Mesenchymal stem cell (in vitro differentiated cells and primary cell): ENCODE results near the gene FLOT2.

Source experiments
- DNase-seq: peaks from one replicate; pipeline ENCODE4 v3.0.0-alpha.2; 2013
- H2AFZ ChIP-seq: one replicate; pipeline ENCODE4 v1.6.1; 2013; ENCODE audit warnings: low read depth, mild to moderate bottlenecking, control low read depth, inconsistent platforms, low read length, moderate library complexity
- H2AK5ac ChIP-seq: 2 replicates; pipeline ENCODE4 v1.6.1; 2013; ENCODE audit warnings: low read length, moderate library complexity, mild to moderate bottlenecking, inconsistent platforms; ENCODE audit not compliant: severe bottlenecking
- H2BK120ac ChIP-seq: one replicate; pipeline ENCODE4 v1.6.1; 2013; ENCODE audit warnings: low read depth, mild to moderate bottlenecking, inconsistent platforms, low read length, moderate library complexity
- H2BK12ac ChIP-seq, 2 experiments: one replicate each; pipeline ENCODE4 v1.6.1; 2013; ENCODE audit warnings: inconsistent platforms in 2 of 2, low read length in 2 of 2, mild to moderate bottlenecking in 2 of 2, moderate library complexity in 2 of 2, control low read depth in 1 of 2
- H2BK15ac ChIP-seq: one replicate; pipeline ENCODE4 v1.6.1; 2013; ENCODE audit warnings: mild to moderate bottlenecking, low read depth, inconsistent platforms; ENCODE audit not compliant: poor library complexity, severe bottlenecking
- H2BK5ac ChIP-seq: 2 replicates; pipeline ENCODE4 v1.6.1; 2013; ENCODE audit warnings: low read depth, mild to moderate bottlenecking, low read length, control low read depth, inconsistent platforms; ENCODE audit not compliant: poor library complexity, severe bottlenecking
- H3K14ac ChIP-seq, 2 experiments: one replicate each; pipeline ENCODE4 v1.6.1; 2013; ENCODE audit warnings: inconsistent platforms in 2 of 2, low read length in 2 of 2, control low read depth in 1 of 2, mild to moderate bottlenecking in 1 of 2, moderate library complexity in 1 of 2
- H3K18ac ChIP-seq, 2 experiments: one replicate each; pipeline ENCODE4 v1.6.1; 2013; ENCODE audit warnings: inconsistent platforms in 2 of 2, low read length in 2 of 2, control low read depth in 1 of 2, low read depth in 1 of 2, mild to moderate bottlenecking in 1 of 2
- H3K23ac ChIP-seq, 2 experiments: one replicate each; pipeline ENCODE4 v1.6.1; 2013; ENCODE audit warnings: inconsistent platforms in 2 of 2, low read length in 2 of 2, mild to moderate bottlenecking in 2 of 2, moderate library complexity in 2 of 2, control low read depth in 1 of 2
- H3K27ac ChIP-seq: 2 replicates; pipeline ENCODE4 v1.5.1; 2013; ENCODE audit warnings: mild to moderate bottlenecking, moderate library complexity, low read length, control low read depth, inconsistent platforms; ENCODE audit not compliant: poor library complexity, severe bottlenecking
- H3K27me3 ChIP-seq, 2 experiments: 2 replicates each; pipeline versions ENCODE4 v1.6.1 to v1.7.0; 2013; ENCODE audit warnings: low read length in 2 of 2, mild to moderate bottlenecking in 2 of 2, moderate library complexity in 2 of 2, control low read depth in 1 of 2, inconsistent platforms in 1 of 2; ENCODE audit not compliant: control insufficient read depth in 1 of 2, insufficient read depth in 1 of 2
- H3K36me3 ChIP-seq, 2 experiments: 2 replicates each; pipeline versions ENCODE4 v1.6.1 to v1.7.0; 2013; ENCODE audit warnings: low read length in 2 of 2, control low read depth in 1 of 2, inconsistent platforms in 1 of 2, low read depth in 1 of 2, mild to moderate bottlenecking in 1 of 2; ENCODE audit not compliant: insufficient read depth in 2 of 2, control insufficient read depth in 1 of 2
- H3K4ac ChIP-seq, 2 experiments: one replicate each; pipeline ENCODE4 v1.6.1; 2013; ENCODE audit warnings: inconsistent platforms in 2 of 2, low read length in 2 of 2, mild to moderate bottlenecking in 2 of 2, moderate library complexity in 2 of 2, control low read depth in 1 of 2, low read depth in 1 of 2
- H3K4me1 ChIP-seq: 2 replicates; pipeline ENCODE4 v1.6.1; 2013; ENCODE audit warnings: low read depth, low read length, control low read depth; ENCODE audit not compliant: control insufficient read depth, insufficient read depth
- H3K4me2 ChIP-seq: 2 replicates; pipeline ENCODE4 v1.6.1; 2013; ENCODE audit warnings: low read length, mild to moderate bottlenecking, inconsistent platforms; ENCODE audit not compliant: poor library complexity, severe bottlenecking
- H3K4me3 ChIP-seq, 2 experiments: 2 replicates each; pipeline versions ENCODE4 v1.5.1 to v1.7.0; 2013; ENCODE audit warnings: low read length in 2 of 2, mild to moderate bottlenecking in 2 of 2, control low read depth in 1 of 2, low read depth in 1 of 2; ENCODE audit not compliant: insufficient read depth in 1 of 2
- H3K79me1 ChIP-seq: replicated peaks from 2 replicates; pipeline ENCODE4 v1.6.1; 2013; ENCODE audit warnings: mild to moderate bottlenecking, control low read depth, low read length, inconsistent platforms; ENCODE audit not compliant: poor library complexity, severe bottlenecking
- H3K9ac ChIP-seq: 2 replicates; pipeline ENCODE4 v1.7.0; 2013; ENCODE audit warnings: mild to moderate bottlenecking, low read length, moderate library complexity
- H3K9me3 ChIP-seq: 2 replicates; pipeline ENCODE4 v1.7.0; 2013; ENCODE audit warnings: mild to moderate bottlenecking, low read length; ENCODE audit not compliant: control insufficient read depth
- H4K8ac ChIP-seq: one replicate; pipeline ENCODE4 v1.6.1; 2013; ENCODE audit warnings: inconsistent platforms, mild to moderate bottlenecking, low read length, moderate library complexity
- H4K91ac ChIP-seq: one replicate; pipeline ENCODE4 v1.6.1; 2013; ENCODE audit warnings: mild to moderate bottlenecking, low read length, inconsistent platforms
- WGBS: methylation state at CpG from one replicate; pipeline ENCODE4 v1.1.7; 2013; ENCODE audit warnings: mixed read lengths; 5-methylcytosine and 5-hydroxymethylcytosine counted together

FLOT2 gene

DNA sequence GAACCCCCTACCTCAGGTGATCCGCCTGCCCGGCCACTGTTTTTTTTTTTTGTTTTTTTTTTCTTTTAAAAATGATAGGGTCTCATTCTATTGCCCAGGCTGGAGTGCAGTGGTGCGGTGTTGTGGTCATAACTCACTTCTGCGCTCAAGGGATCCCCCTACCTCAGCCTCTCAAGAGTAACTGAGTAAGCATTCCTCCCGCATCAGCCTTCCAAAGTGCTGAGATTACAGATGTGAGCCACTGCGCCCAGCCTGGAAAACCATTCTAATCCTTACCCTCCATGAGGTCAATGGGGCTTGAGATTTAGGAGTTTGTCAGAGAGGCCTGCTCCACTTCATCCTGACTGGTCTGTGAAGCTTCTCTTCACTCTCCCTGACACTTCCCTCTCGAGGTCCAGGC is 30.3 kb downstream of the FLOT2 start:
- no peak for DNase-seq
- H3K4me2 ChIP-seq: no peak overlapping the region
- no peak overlapping the region for H4K91ac ChIP-seq
- H3K4me1 ChIP-seq: peaks cover 2% of the 10 kb centered on the region
- H2AK5ac ChIP-seq: no peak overlapping the region
- no peak overlapping the region for H3K27ac ChIP-seq
- no peak overlapping the region for H3K18ac ChIP-seq
- peaks cover 0 to 7% of the 10 kb centered on the region in 2 experiments for H3K36me3 ChIP-seq
- H3K9ac ChIP-seq: no peak overlapping the region
- WGBS: 89% methylated on average over 5 of the region's 7 CpGs
- H2BK15ac ChIP-seq: no peak overlapping the region
- H3K4me3 ChIP-seq: no peak overlapping the region
- H3K79me1 ChIP-seq: no peaks in the 10 kb centered on the region
- no peak overlapping the region for H3K4ac ChIP-seq
- H3K23ac ChIP-seq: no peak overlapping the region
- no peak overlapping the region for H2BK120ac ChIP-seq
- H3K14ac ChIP-seq: no peak overlapping the region
- no peaks in the 10 kb centered on the region for H3K27me3 ChIP-seq
- no peak overlapping the region for H2BK12ac ChIP-seq
- H4K8ac ChIP-seq: no peak overlapping the region
- no peak overlapping the region for H2AFZ ChIP-seq
- H3K9me3 ChIP-seq: no peaks in the 10 kb centered on the region
- H2BK5ac ChIP-seq: no peak overlapping the region

DNA sequence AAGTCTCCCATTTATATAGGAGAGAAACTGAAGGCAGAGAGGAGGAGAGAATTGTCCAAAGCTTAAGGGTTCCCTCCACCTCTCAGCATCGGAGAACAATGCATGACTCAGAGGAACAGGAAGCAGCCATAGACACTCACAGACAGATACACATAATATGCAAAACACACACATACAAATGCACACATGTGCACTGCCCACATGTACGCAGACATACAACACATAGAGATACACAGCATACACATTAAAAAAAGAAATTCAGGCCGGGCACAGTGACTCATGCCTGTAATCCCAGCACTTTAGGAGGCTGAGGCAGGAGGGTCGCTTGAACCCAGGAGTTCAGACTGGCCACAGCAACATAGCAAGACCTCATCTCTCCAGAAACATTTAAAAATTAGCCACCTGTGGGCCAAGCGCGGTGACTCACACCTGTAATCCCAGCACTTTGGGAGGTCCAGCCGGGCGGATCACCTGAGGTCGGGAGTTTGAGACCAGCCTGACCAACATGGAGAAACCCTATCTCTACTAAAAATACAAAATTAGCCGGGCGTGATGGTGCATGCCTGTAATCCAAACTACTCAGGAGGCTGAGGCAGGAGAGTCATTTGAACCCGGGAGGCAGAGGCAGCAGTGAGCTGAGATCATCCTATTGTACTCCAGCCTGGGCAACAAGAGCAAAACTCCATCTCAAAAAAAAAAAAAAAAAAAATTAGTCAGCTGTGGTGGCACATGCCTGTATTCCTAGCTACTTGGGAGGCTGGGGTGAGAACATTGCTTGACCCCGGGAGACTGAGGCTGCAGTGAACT is 31.4 kb downstream of the FLOT2 start:
- H3K4me2 ChIP-seq: no peak overlapping the region
- no peaks in the 10 kb centered on the region for H3K27me3 ChIP-seq
- no peak overlapping the region for H2AK5ac ChIP-seq
- H3K4me3 ChIP-seq: no peak overlapping the region
- H3K4ac ChIP-seq: no peak overlapping the region
- H3K9ac ChIP-seq: no peak overlapping the region
- no peak overlapping the region for H3K27ac ChIP-seq
- no peak overlapping the region for H4K8ac ChIP-seq
- no peak overlapping the region for H2BK120ac ChIP-seq
- no peak overlapping the region for H3K18ac ChIP-seq
- H3K9me3 ChIP-seq: no peaks in the 10 kb centered on the region
- no peak overlapping the region for H2AFZ ChIP-seq
- no peaks in the 10 kb centered on the region for H3K79me1 ChIP-seq
- H3K23ac ChIP-seq: no peak overlapping the region
- WGBS: 92% methylated on average over 10 of the region's 13 CpGs
- H2BK15ac ChIP-seq: no peak overlapping the region
- no peak overlapping the region for H2BK12ac ChIP-seq
- peaks cover 2% of the 10 kb centered on the region for H3K4me1 ChIP-seq
- H4K91ac ChIP-seq: no peak overlapping the region
- no peak overlapping the region for H3K14ac ChIP-seq
- peaks cover 6 to 16% of the 10 kb centered on the region in 2 experiments for H3K36me3 ChIP-seq
- H2BK5ac ChIP-seq: no peak overlapping the region
- DNase-seq: no peak

DNA sequence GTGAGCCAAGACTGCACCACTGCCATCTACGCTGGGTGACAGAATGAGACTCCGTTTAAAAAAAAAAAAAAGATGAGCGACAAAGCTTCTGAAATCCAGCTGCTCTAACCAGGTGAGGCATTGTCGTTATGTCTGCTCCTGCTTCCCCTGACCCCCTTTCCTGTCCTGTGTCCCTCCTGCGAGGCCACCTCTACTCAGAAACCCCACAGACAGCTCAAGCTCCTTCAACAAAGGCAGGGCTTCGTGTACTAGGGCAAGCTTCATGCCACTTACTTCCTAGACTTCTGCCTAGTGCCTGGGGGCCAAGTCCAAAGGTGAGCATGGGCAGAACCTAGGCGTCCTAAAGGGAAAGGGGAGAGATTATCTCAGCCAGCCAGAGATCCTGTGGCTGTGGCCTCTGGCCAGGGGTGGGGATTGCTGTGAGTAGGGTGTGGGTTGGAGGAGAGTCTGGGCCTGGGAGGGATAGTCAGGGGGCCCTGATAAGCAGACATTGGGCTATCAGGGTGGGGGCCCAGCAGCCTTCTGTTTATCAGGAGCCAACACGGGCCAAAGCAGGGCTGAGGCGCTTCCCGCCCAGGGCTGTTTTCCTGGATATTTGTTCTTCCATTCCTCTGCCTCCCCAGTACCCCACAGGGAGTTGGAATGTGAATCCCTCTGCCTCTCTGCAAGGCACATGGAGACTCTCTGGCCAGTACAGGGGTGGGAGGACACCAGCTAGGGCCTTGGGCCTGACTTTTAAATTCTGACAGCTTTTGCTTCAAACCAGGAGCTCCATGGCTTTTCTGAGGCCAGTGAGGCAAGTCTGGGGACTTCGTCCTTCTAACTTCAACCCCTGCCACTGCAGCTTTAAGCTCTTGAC is 32.3 kb downstream of the FLOT2 start:
- Histone ChIP-seq H2BK120ac (no peak overlapping the region), H2AK5ac (no peak overlapping the region), H2AFZ (no peak overlapping the region), H3K4me2 (no peak overlapping the region), H2BK5ac (no peak overlapping the region), H2BK15ac (no peak overlapping the region), H3K4me1 (peaks cover 2% of the 10 kb centered on the region), H3K14ac (no peak overlapping the region), H4K91ac (no peak overlapping the region), H4K8ac (no peak overlapping the region), H3K27me3 (no peaks in the 10 kb centered on the region), H2BK12ac (no peak overlapping the region), H3K4me3 (no peak overlapping the region), H3K23ac (no peak overlapping the region), H3K9ac (no peak overlapping the region), H3K4ac (no peak overlapping the region), H3K9me3 (no peaks in the 10 kb centered on the region), H3K36me3 (peaks cover 13 to 21% of the 10 kb centered on the region in 2 experiments), H3K79me1 (no peaks in the 10 kb centered on the region), H3K18ac (no peak overlapping the region), H3K27ac (no peak overlapping the region)
- no peak for DNase-seq
- 83% methylated on average over 11 of the region's 11 CpGs for WGBS

- Histone ChIP-seq H4K8ac (no peak overlapping the region), H2AK5ac (no peak overlapping the region), H3K4ac (no peak overlapping the region), H3K4me2 (no peak overlapping the region), H3K23ac (no peak overlapping the region), H3K27me3 (no peaks in the 10 kb centered on the region), H4K91ac (no peak overlapping the region), H3K4me1 (peaks cover 2% of the 10 kb centered on the region), H2BK12ac (no peak overlapping the region), H3K9ac (no peak overlapping the region), H3K14ac (no peak overlapping the region), H2BK15ac (no peak overlapping the region), H3K4me3 (no peak overlapping the region), H3K27ac (no peak overlapping the region), H2BK120ac (no peak overlapping the region), H3K79me1 (no peaks in the 10 kb centered on the region), H3K18ac (no peak overlapping the region), H2BK5ac (no peak overlapping the region), H2AFZ (no peak overlapping the region), H3K36me3 (peaks cover 17 to 31% of the 10 kb centered on the region in 2 experiments), H3K9me3 (no peaks in the 10 kb centered on the region)
- WGBS: 71% methylated on average over 1 of the region's 1 CpG
- DNase-seq: no peak
These were observed 33.6 kb downstream of the FLOT2 start for GRCh38 chr17:28863953-28864352.
